A673 (cell line): Measurements from ENCODE around the gene ASB18. TPM values are rescaled to one million over a fixed set of nuclear protein-coding genes. Genes with fewer than 3 reads are reported as not detected.

ENCODE experiments used
- BruUV-seq: library from RNA; stranded (reverse); fragments of 400-500 nt; replicated peaks from 2 replicates; lab custom pipeline; 2021; lab: Mats Ljungman, UMichigan
- CTCF ChIA-PET: fragments of 300-600 bp; sonication (Branson Sonifier 250); formaldehyde crosslinking; loops from one replicate; lab custom pipeline; 2022; ENCODE audit warnings: antibody characterized with exemption; lab: Charles Lee
- POLR2A ChIA-PET: fragments of 300-600 bp; sonication (Branson Sonifier 250); formaldehyde crosslinking; loops from one replicate; lab custom pipeline; 2022; ENCODE audit warnings: antibody characterized with exemption; ENCODE audit not compliant: low non-redundant PET; lab: Charles Lee
- DNase-seq: peaks from one replicate; pipeline ENCODE4 v3.0.0-alpha.2; 2015; ENCODE audit warnings: low spot score
- H3K27ac ChIP-seq: fragments of 200-600 bp; sonication (generic); 2 replicates; pipeline ENCODE4 v1.5.1; 2016; ENCODE audit warnings: mixed run types, low read depth, mild to moderate bottlenecking, mixed read lengths, antibody characterized with exemption, low read length; ENCODE audit not compliant: poor library complexity, severe bottlenecking
- H3K27me3 ChIP-seq: fragments of 200-600 bp; sonication (generic); replicated peaks from 2 replicates; pipeline ENCODE4 v1.6.1; 2017; ENCODE audit warnings: mixed run types, low read depth, mild to moderate bottlenecking, mixed read lengths, antibody characterized with exemption, low read length; ENCODE audit not compliant: insufficient read depth, poor library complexity
- H3K36me3 ChIP-seq: fragments of 200-600 bp; sonication (generic); 2 replicates; pipeline ENCODE4 v1.6.1; 2016; ENCODE audit warnings: mixed run types, mild to moderate bottlenecking, mixed read lengths, antibody characterized with exemption, low read length; ENCODE audit not compliant: insufficient read depth, poor library complexity, severe bottlenecking
- H3K4me1 ChIP-seq: fragments of 200-600 bp; sonication (generic); 2 replicates; pipeline ENCODE4 v1.6.1; 2017; ENCODE audit warnings: mixed run types, mild to moderate bottlenecking, mixed read lengths, antibody characterized with exemption, low read length; ENCODE audit not compliant: insufficient read depth, poor library complexity, severe bottlenecking
- H3K4me3 ChIP-seq: fragments of 200-600 bp; sonication (generic); 2 replicates; pipeline ENCODE4 v1.5.1; 2016; ENCODE audit warnings: low read depth, mixed run types, mild to moderate bottlenecking, mixed read lengths, low read length; ENCODE audit not compliant: poor library complexity, severe bottlenecking
- H3K9me3 ChIP-seq: fragments of 200-600 bp; sonication (generic); 2 replicates; pipeline ENCODE4 v1.6.1; 2016; ENCODE audit warnings: mixed run types, low read depth, mild to moderate bottlenecking, mixed read lengths, antibody characterized with exemption, low read length; ENCODE audit not compliant: poor library complexity, severe bottlenecking
- CTCF ChIP-seq: fragments of 300-800, 200-600 bp; sonication (generic); conservative IDR thresholded peaks from 2 replicates; pipeline ENCODE4 v1.5.1; 2017; ENCODE audit warnings: low read depth, mild to moderate bottlenecking, antibody characterized with exemption, low read length, moderate library complexity, mixed read lengths
- EZH2 ChIP-seq: fragments of 200-600 bp; sonication (generic); IDR thresholded peaks from 2 replicates; pipeline ENCODE4 v1.6.1; 2017; ENCODE audit warnings: borderline replicate concordance, low read depth, mild to moderate bottlenecking, mixed read lengths, antibody characterized with exemption, low read length; ENCODE audit not compliant: poor library complexity, severe bottlenecking
- intact Hi-C: fragments of 100-400 bp; cut with micrococcal nuclease; formaldehyde crosslinking; loops from one replicate; pipeline ENCODE4 v1.10.0; 2022; ENCODE audit not compliant: unreplicated experiment
- total RNA-seq: library from RNA; stranded (reverse); gene quantifications from 2 replicates; pipeline ENCODE4 v1.2.3, GENCODE V29; 2021

ASB18 gene
- total RNA-seq, 1 experiment from 2014 or later, result not detected

GRCh38 chr2:236240228-236240990, 23.8 kb downstream of the ASB18 start:
- no peak for DNase-seq
- ChIA-PET CTCF (interaction anchor here (0.6 kb wide), 1 partner anchor 327 kb away, joined by 3 read pairs; no protein-coding TSS in a partner anchor), POLR2A (no interaction called here)
- no peaks in the 10 kb centered on the region for H3K4me1 ChIP-seq
- peaks cover 85% of the 10 kb centered on the region for H3K27me3 ChIP-seq
- H3K9me3 ChIP-seq, result no peaks in the 10 kb centered on the region
- intact Hi-C loops, result no loop called here
- no TSS peak for BruUV-seq
- no peak overlapping the region for H3K4me3 ChIP-seq
- no peak for TF ChIP-seq CTCF
- TF ChIP-seq EZH2, result no peak
- H3K27ac ChIP-seq, result no peak overlapping the region
- H3K36me3 ChIP-seq, result no peaks in the 10 kb centered on the region

GRCh38 chr2:236239276-236240065, 24.7 kb downstream of the ASB18 start:
- Histone ChIP-seq H3K27me3 (peaks cover 88% of the 10 kb centered on the region), H3K9me3 (peaks cover 3% of the 10 kb centered on the region), H3K27ac (no peak overlapping the region), H3K4me1 (no peaks in the 10 kb centered on the region), H3K4me3 (no peak overlapping the region), H3K36me3 (no peaks in the 10 kb centered on the region)
- TF ChIP-seq CTCF, result no peak
- TF ChIP-seq EZH2, result no peak
- no TSS peak for BruUV-seq
- ChIA-PET POLR2A (interaction anchor here (0.6 kb wide), 1 partner anchor 9 kb away, joined by 3 read pairs; no protein-coding TSS in a partner anchor), CTCF (no interaction called here)
- intact Hi-C loops, result no loop called here
- DNase-seq, result no peak

GRCh38 chr2:236238751-236239150, 25.5 kb downstream of the ASB18 start:
- ChIA-PET CTCF (no interaction called here), POLR2A (interaction anchor here (0.6 kb wide), 1 partner anchor 10 kb away, joined by 3 read pairs; no protein-coding TSS in a partner anchor)
- H3K36me3 ChIP-seq, result no peaks in the 10 kb centered on the region
- H3K9me3 ChIP-seq, result peaks cover 6% of the 10 kb centered on the region
- H3K4me3 ChIP-seq, result no peak overlapping the region
- no peak for TF ChIP-seq EZH2
- no peak for TF ChIP-seq CTCF
- H3K27me3 ChIP-seq, result peaks cover 89% of the 10 kb centered on the region
- no peaks in the 10 kb centered on the region for H3K4me1 ChIP-seq
- BruUV-seq, result no TSS peak
- no peak for DNase-seq
- H3K27ac ChIP-seq, result no peak overlapping the region
- intact Hi-C loops, result no loop called here
